Measurements from ENCODE around the gene RFESD.

Gene RFESD

GRCh38 chr5:95646569-95647431 is at the start of gene RFESD:
RFESD (plus strand) TSS chr5:95646777; CDS start chr5:95652272, 5,495 bp downstream.
- peak; percentile 85 for DNase-seq

DNA sequence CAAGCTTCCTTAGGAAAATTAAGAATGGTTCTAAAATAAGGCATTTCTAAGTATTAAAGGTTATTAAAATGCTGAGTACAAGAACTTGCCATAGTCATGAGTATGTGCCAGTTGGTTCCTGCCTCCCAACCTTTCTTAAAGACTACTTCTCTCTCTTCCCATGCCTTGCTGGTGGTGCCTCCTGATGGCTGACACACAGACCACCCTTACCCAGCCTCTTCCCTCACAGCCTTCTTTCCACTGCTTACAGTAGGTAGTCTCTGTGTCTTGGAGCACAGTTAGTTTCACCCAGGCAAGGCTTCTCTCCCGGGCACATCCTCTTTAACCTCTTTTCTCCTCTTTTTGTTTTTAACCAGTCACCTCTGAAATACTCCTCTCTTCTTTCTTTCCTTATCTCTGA is 47.3 kb upstream of the RFESD start:
- no peak for DNase-seq

DNA sequence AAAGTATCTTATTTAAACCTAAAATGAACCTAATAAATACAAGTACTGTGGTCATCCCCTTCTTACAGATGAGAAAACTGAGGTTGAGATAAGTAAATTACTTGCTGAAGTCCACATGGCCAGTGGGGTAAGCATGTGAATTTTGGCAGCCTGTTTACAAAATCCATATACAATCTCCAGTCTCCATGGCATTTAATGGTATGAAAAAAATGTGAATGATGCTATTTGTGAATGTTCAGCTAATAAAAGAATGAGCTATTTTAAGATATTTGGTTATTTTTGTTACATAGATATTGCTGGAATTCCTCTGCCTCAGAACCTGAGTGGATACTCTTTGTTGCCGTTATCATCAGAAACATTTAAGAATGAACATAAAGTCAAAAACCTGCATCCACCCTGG is 46.0 kb upstream of the RFESD start:
- DNase-seq: no peak

DNA sequence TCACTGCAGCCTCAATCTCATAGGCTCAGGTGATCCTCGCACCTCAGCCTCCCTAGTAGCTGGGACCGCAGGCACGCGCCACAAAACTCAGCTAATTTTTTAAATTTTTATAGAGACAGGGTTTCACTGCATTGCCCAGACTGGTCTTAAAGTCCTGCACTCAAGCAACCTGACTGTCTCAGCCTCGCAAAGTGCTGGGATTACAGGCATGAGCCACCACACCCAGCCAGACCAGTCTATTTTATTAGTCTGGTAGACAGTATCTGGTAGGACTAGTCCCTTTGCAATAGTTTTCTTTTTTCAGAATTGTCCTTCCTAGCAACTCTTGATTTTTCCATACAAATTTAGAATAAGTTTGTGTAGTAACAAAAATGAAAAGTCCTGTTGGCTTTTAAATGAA is 40.8 kb upstream of the RFESD start:
- no peak for DNase-seq

DNA sequence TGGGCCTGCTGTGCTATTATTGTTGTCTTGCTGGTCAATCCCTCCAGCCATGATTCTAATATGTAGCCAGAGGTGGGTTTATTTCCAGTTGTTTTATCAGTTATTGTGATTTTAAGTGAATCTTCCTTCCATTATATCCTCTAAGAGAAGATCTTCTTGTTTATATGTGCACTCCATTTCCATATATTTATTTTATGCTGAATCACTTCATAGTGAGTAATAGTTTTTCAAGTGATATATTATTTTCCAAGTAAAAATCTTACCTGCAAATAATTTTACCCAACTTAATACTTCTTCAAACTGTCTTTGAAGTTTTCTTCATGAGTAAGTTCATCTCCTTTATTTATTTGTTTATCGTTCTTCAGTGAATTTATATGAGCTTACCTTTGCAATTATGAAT is 40.2 kb upstream of the RFESD start:
- DNase-seq: no peak

DNA sequence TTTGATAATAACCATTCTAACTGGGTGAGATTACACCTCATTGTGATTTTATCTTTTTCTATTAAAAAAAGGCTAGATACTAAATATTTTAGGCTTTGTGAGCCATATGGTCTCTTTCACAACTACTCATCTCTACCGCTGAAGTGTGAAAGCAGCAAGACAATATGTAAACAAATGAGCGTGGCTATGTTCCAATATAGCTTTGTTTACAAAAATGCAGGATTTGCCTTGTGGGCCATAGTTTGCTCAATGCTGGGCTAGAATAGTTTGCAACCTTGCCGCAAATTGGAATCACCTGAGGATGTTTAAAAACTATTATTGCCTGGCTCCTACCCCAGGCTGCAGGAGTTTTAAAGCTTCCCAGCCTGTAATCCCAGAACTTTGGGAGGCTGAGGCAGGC is 36.9 kb upstream of the RFESD start:
- DNase-seq: peak; percentile 1

DNA sequence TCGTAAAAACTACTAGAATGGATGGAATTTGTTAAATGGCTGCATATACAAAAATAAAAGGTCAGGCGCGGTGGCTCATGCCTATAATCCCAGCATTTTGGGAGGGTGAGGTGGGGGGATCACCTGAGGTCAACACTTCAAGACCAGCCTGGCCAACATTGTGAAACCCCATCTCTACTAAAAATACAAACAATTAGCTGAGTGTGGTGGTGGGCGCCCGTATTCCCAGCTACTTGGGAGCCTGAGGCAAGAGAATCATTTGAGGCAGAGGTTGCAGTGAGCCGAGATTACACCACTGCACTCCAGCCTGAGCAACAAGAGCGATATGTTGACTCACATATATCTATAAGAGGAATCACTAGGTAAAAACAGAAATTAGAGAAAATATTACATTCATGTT is 36.0 kb upstream of the RFESD start:
- DNase-seq: no peak

GRCh38 chr5:95611396-95611795 is 35.2 kb upstream of the RFESD start:
- DNase-seq: no peak

DNA sequence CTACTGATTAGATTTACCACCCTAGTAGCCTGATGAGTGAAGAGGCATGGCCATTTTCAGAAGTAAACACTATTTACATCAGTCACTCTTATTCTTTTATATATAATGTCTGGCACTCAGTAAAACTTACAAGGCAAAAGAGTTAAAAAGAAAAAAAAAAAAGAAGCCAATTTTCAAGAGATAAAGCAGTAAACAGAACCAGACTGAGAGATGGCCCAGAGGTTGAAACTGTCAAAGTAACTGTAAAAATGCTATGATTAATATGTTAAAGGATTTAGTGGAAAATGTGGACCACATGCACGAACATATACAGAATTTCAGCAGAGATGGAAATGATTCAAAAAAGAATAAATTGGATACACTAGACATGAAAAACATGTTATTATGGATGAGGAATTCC is 33.1 kb upstream of the RFESD start:
- no peak for DNase-seq

- no peak for DNase-seq
Observed at GRCh38 chr5:95615164-95615467, 31.5 kb upstream of the RFESD start.

GRCh38 chr5:95617057-95617456 is 29.5 kb upstream of the RFESD start:
- no peak for DNase-seq

DNA sequence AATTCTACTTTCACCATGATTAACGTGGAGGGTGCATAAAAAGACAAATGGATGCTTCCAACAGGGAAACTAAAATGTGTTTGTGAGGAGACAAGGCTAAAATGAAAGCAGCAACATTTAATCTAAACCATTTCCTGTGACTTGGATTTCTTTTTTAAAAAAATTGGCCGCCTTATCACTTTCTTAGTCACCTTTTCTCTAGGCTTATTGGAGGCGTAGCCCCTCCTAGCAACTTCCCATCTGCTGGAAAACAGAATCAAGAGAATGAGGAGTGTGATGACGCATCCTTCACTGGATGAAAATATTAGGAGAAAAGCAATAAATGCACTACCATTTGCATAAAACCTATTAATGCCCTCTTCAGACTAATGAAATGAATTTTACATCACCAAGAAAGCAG is 27.5 kb upstream of the RFESD start:
- no peak for DNase-seq

- DNase-seq: no peak
Observed at GRCh38 chr5:95619514-95620029, 27.0 kb upstream of the RFESD start.

DNA sequence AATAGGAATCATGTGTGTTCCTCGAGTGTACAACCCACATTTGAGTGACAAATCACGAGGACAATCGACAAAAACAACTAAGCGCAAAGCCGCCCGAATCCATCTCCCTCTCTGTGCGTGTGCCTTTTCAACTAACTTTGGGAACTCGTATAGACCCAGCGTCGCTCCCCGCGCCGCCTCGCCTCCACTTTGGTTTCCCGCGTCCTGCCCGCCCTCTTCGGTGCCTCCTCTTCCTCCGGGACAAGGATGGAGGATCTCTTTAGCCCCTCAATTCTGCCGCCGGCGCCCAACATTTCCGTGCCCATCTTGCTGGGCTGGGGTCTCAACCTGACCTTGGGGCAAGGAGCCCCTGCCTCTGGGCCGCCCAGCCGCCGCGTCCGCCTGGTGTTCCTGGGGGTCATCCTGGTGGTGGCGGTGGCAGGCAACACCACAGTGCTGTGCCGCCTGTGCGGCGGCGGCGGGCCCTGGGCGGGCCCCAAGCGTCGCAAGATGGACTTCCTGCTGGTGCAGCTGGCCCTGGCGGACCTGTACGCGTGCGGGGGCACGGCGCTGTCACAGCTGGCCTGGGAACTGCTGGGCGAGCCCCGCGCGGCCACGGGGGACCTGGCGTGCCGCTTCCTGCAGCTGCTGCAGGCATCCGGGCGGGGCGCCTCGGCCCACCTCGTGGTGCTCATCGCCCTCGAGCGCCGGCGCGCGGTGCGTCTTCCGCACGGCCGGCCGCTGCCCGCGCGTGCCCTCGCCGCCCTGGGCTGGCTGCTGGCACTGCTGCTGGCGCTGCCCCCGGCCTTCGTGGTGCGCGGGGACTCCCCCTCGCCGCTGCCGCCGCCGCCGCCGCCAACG is 26.3 kb upstream of the RFESD start, which contains the start of gene GPR150:
Gene GPR150 (plus strand): TSS at position 58 of the 840 bp plus-strand sequence. CDS start 189 bp downstream, at position 247.
- DNase-seq: peak; percentile 8

DNA sequence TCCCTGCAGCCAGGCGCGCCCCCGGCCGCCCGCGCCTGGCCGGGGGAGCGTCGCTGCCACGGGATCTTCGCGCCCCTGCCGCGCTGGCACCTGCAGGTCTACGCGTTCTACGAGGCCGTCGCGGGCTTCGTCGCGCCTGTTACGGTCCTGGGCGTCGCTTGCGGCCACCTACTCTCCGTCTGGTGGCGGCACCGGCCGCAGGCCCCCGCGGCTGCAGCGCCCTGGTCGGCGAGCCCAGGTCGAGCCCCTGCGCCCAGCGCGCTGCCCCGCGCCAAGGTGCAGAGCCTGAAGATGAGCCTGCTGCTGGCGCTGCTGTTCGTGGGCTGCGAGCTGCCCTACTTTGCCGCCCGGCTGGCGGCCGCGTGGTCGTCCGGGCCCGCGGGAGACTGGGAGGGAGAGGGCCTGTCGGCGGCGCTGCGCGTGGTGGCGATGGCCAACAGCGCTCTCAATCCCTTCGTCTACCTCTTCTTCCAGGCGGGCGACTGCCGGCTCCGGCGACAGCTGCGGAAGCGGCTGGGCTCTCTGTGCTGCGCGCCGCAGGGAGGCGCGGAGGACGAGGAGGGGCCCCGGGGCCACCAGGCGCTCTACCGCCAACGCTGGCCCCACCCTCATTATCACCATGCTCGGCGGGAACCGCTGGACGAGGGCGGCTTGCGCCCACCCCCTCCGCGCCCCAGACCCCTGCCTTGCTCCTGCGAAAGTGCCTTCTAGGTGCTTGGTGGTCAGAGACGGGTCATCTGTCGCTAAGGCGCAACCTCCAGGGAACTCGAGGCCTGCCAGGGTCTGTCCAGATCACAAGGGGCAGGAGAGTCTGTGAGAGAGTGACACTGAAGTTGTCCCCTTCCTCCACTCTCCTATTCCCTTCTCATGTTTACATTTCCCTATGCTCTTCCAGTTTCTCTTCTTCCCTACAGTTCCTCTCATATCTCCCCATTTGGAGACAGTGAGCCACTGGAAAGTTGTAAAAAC is 25.4 kb upstream of the RFESD start:
- peak; percentile 3 for DNase-seq

GRCh38 chr5:95621839-95622629 is 24.5 kb upstream of the RFESD start:
- peak; percentile 1 for DNase-seq

- no peak for DNase-seq
Observed at GRCh38 chr5:95623706-95624105, 22.9 kb upstream of the RFESD start.

- no peak for DNase-seq
Observed at GRCh38 chr5:95624368-95624767, 22.2 kb upstream of the RFESD start.

- no peak for DNase-seq
Observed at GRCh38 chr5:95626701-95627100, 19.9 kb upstream of the RFESD start.

- DNase-seq: no peak
Observed at GRCh38 chr5:95627971-95628810, 18.4 kb upstream of the RFESD start.

DNA sequence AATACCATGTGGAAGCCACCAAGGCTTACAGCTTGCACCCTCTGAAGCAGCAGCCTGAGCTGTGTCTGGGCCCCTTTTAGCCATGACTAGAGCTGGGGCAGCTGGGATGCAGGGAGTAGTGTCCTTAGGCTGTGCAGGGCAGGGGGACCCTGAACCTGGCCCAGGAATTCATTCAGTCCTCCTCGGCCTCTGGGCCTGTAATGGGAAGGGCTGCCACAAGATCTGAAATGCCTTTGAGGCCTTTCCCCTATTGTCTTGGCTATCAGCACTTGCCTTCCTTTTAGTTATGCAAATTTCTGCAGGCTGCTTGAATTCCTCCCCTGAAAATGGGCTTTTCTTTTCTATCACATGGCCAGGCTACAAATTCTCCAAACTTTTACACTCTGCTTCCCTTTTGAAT is 17.6 kb upstream of the RFESD start:
- no peak for DNase-seq
